Activated CD4-positive, alpha-beta T cell treated with anti-CD3 and anti-CD28 coated beads for 1 hour (primary cell): ENCODE data around the gene PSMB10.
"Not testable (repeated sequence)": the region's sequence is repeated elsewhere in the genome, so short reads cannot be mapped to it uniquely, and the experiment has no call there.

Experiments used
- DNase-seq: peaks from one replicate; pipeline ENCODE4 v3.0.0-alpha.2; 2020

Gene PSMB10

DNA sequence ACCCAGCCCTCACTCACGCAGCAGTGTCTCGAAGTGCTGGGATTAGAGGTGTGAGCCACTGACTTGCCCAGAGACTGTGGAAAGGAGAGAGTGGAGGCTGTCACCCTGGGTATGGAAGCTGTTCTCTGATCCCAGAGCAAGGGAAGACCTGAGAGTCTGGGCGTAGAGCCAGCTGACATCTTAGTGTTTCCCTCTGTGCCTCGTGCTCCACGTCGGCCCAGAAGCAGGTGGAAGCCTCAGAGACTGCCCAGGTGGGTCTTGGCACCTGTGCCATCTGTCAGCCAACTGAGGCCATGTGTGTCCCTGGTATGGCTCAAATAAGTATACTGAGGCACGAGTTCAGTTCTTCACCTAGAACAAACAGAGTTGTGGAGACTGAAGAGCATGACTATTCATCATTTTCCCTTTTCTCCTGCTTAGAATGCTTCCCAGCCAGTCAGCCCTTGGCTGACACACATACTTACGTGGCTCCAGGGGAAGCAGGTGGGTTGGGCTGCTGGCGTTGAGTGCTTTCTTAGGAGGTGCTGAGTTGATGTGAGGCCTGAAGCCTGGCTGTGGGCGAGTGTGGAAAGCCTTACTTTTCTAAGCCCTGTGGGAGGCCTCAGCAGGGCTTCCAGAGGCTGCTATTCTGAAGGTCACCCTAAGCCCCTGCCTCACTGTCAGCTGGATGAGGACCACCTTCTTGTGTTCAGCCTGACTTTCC, 13.1 kb downstream of the PSMB10 start:
- DNase-seq = no peak

DNA sequence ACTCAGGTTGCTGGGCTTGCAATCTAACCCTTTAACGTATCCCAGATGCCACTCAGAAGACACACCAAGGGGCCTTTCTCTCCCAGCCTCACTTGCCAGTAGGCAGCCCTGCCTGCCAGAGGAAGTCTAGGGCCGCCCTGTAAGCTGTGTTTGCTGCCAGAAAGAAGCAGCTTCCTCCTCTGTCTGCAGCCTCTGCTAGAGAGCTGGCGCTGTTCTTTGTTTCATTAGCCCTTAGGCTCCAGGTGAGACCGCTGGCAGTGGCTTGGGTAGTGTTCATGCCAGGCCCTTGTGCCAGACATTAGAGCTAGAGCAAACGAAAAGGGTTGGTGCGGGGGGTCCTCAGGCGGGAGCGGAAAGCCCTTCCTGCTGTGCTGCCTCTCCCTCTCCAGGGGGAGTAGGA, 13.9 kb downstream of the PSMB10 start:
- DNase-seq = no peak

GRCh38 chr16:67922221-67922620, 14.4 kb downstream of the PSMB10 start:
- no peak for DNase-seq

GRCh38 chr16:67919622-67920221, 16.9 kb downstream of the PSMB10 start:
- DNase-seq = no peak

GRCh38 chr16:67917852-67918236, 18.8 kb downstream of the PSMB10 start:
- no peak for DNase-seq

GRCh38 chr16:67917140-67917851, 19.4 kb downstream of the PSMB10 start:
- no peak for DNase-seq

- DNase-seq = no peak
Observed at GRCh38 chr16:67915831-67916723, 20.6 kb downstream of the PSMB10 start.

DNA sequence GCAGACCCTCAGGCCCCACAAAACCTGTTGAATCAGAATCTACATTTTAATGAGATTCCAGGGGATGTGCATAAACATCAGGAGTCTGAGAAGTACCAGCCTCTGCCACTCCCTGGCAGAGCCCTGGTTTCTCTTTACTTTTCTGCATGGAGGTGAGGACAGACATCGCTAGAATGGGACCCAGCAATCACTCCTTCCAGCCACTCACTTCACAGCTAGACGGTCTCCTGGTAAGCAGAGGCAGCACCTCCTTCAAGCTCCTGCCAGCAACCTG, 21.2 kb downstream of the PSMB10 start:
- not testable (repeated sequence) for DNase-seq

DNA sequence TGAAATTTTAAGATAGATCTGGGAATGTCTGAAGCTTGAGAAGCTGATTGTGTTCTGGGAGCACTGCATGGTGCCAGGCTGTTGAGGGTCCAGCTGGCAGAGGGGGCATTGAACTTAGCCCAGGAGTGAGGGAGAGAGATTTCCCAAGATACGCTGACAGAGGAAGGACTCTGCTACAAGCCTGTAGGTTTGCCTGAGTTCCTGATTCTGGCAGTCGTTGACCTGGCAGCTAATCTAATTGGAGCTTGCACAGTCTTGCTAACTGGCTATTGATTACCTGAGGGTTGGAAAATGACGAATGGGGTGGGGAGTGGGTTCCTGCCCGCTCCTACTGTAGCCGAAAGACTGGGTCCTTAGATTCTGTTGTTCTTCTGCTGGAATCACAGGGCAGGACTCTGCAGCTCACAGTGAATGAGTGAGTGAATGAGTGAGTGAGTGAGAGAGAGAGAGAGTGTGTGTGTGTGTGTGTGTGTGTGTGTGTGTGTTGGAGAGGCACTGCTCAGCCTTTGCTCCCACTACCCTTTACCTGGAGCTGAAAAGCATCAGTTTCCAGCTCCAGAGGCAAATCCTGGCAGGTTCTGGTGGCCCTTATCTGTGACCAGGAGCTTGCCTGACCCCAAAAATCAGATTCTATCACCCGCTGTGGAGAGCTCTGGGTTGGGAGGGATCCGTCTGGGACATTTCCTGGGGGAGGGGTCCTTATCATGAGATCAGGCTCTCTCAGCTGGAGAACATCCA, 21.7 kb downstream of the PSMB10 start:
- no peak for DNase-seq

DNA sequence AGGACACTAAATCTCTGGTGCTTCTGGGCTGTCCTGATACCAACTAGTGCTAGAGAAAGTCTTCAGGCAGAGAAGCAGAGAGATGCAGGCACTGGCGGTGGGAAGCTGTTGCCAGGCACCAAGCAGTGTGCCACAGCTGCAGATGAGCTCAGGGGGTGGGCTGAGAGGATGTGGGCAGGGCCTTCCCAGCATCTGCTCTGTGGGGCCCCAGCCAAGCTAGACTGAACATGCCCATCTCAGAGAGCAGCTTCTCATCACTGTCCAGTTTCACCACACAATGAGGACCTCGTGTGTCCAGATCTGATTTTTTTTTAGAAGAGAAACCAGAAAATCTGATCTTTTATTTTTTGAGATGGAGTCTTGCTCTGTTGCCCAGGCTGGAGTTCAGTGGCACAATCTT, 26.5 kb downstream of the PSMB10 start:
- no peak for DNase-seq

GRCh38 chr16:67909056-67909742, 27.5 kb downstream of the PSMB10 start:
- no peak for DNase-seq

- no peak for DNase-seq
Observed at GRCh38 chr16:67907397-67908180, 29.1 kb downstream of the PSMB10 start.

DNA sequence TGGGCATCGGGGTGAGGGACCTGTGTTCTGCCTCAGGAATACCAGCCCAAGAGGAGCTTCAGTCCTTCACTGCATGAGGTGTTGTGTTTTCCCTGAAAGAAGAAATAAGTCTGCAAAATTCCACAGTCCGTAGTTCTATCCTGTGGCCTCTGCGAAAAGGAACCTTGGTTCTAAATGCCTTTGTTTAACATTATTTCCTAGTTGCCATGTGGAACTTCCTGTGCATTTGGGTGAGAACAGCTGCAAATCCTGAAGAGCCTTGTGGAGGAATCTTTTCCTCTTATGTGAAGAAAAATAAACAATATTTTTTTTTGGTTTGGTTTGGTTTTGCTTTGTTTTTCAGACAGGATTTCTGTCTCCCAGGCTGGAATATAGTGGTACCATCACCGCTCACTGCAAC, 33.8 kb downstream of the PSMB10 start:
- DNase-seq = no peak

DNA sequence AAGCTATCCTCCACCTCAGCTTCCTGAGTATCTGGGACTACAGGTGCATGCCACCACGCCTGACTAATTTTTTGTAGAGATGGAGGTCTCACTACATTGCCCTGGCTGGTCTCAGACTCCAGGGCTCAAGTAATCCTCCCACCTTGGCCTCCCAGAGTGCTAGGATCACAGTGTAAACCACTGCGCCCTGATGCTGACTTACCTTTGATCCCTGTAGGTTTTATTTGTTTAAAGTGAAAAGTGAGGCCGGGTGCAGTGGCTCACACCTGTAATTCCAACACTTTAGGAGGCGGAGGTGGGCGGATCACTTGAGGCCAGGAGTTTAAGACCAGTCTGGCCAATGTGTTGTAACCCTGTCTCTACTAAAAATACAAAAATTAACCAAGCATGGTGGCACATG, 34.9 kb downstream of the PSMB10 start:
- no peak for DNase-seq

GRCh38 chr16:67897231-67897630, 39.4 kb downstream of the PSMB10 start:
- DNase-seq = no peak

DNA sequence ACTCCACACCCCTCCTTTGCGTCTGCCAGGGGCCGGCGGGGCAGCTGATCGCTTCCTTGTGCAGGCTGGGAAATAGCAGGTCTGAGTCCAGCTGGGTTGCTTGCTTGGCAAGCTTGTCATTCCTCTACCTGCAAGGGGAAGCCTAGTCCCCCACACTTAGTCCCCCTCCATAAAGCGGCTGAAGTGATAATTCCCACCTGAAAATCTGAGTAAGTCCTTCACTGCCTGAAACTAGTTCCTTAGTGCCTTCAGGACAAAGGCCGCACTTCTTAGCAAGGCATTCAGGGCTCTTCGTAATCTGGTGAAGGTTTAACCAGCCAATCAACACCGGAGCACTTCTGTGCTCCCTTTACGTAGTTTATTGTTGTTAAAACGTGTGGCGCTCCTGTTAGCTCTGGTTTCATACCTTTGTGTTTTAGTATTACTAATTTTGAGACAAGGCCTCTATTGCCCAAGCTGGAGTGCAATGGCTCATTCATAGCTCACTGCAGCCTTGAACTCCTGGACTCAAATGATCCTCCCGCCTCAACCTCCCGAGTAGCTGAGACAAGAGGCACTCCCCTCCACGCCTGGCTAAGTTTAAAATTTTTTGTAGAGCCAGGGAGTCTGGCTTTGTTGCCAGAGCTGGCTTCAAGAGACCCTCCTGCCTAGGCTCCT, 42.8 kb downstream of the PSMB10 start:
- no peak for DNase-seq

DNA sequence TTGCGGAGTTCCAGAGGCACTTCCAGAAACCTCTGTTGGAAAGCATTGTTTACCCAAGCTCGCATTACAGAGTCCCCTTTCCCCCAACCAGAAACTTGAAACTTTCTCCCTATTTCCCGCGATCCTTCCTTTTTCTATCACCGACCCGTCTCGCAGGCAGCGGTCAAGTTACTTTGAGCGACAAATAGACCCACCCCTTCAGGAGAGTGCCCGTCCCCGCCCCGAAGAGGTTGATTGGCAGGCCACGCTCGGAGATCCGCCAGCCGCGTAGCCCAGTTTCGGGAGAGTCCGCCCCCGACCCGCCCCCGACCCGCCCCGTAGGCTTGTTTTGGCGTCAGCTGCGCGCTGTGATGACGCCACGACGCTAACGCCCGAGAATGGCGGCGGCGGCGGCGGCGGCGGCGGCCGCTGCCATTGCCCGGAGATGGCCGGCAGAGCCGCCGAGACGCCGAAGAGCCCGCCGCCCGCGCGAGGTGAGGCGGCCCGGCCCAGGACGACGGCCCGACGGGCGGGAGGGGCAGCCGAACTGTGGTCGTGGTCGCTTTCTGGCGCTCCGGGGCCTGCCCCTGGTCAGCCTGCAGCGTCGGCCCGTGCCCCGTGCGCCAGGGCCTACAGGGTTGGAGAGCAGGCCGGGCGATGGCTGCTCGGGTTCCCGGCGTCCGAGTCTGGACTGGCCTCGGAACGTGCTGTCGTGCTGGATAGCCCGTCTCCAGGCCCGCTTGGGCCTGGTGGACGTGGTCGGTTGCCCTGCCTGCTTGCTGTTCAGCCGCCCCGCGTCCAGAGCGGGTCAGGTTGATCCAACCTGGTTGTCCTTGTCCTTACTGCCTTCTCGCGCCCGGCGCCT, 43.5 kb downstream of the PSMB10 start, which contains the start of gene PSKH1:
Gene PSKH1, plus strand, starts transcription at position 356 of the 844 bp plus-strand sequence. CDS start 15,496 bp downstream, outside the sequence.
- peak; percentile 88 for DNase-seq

GRCh38 chr16:67892375-67892774, 44.3 kb downstream of the PSMB10 start:
- DNase-seq = no peak

- DNase-seq = no peak
Observed at GRCh38 chr16:67888331-67888730, 48.3 kb downstream of the PSMB10 start.

GRCh38 chr16:67886387-67886786, 50.3 kb downstream of the PSMB10 start:
- DNase-seq = no peak
